HG02571 (cell line): ENCODE data around the gene RRAS.

ENCODE experiments used
- ATAC-seq: cut with Tn5 transposase; IDR thresholded peaks from one replicate; pipeline ENCODE4 v1.9.1; 2021; ENCODE audit warnings: mild to moderate bottlenecking, moderate library complexity; ENCODE audit not compliant: unreplicated experiment

RRAS gene

GRCh38 chr19:49596954-49597702 lies 42.8 kb downstream of the RRAS start:
- ATAC-seq, result no peak

GRCh38 chr19:49596407-49596806 lies 43.5 kb downstream of the RRAS start:
- no peak for ATAC-seq

GRCh38 chr19:49595819-49596404 lies 44.0 kb downstream of the RRAS start:
- no peak for ATAC-seq

- no peak for ATAC-seq
Observed at GRCh38 chr19:49594993-49595818, 44.7 kb downstream of the RRAS start.

- no peak for ATAC-seq
Observed at GRCh38 chr19:49594157-49594992, 45.6 kb downstream of the RRAS start.

GRCh38 chr19:49593233-49594113 lies 46.5 kb downstream of the RRAS start:
- ATAC-seq, result peak; percentile 48

- no peak for ATAC-seq
Observed at GRCh38 chr19:49592486-49593232, 47.3 kb downstream of the RRAS start.

- no peak for ATAC-seq
Observed at GRCh38 chr19:49591731-49592485, 48.0 kb downstream of the RRAS start.

GRCh38 chr19:49590971-49591730 lies 48.8 kb downstream of the RRAS start, which contains the start of gene PRR12:
Gene PRR12 (plus strand): TSS chr19:49591182. CDS start chr19:49591655, 473 bp downstream.
- ATAC-seq, result no peak

- peak; percentile 42 for ATAC-seq
Observed at GRCh38 chr19:49590071-49590970, 49.6 kb downstream of the RRAS start.

GRCh38 chr19:49589502-49589905 lies 50.4 kb downstream of the RRAS start:
- ATAC-seq, result no peak

GRCh38 chr19:49588365-49589122 lies 51.4 kb downstream of the RRAS start:
- ATAC-seq, result no peak

- ATAC-seq, result no peak
Observed at GRCh38 chr19:49587227-49587626, 52.7 kb downstream of the RRAS start.
